GM21526 (cell line): ENCODE data around the gene OXA1L.
"Not testable (repeated sequence)": the region's sequence is repeated elsewhere in the genome, so short reads cannot be mapped to it uniquely, and the experiment has no call there.

ENCODE experiments used
- ATAC-seq: cut with Tn5 transposase; IDR thresholded peaks from one replicate; pipeline ENCODE4 v1.9.1; 2021; ENCODE audit warnings: moderate library complexity; ENCODE audit not compliant: unreplicated experiment, low FRiP score

The OXA1L gene

GRCh38 chr14:22797017-22797917, 30.8 kb downstream of the OXA1L start:
- no peak for ATAC-seq

- ATAC-seq = no peak
Observed at GRCh38 chr14:22798528-22798927, 32.0 kb downstream of the OXA1L start.

GRCh38 chr14:22800346-22800745, 33.9 kb downstream of the OXA1L start:
- no peak for ATAC-seq

- ATAC-seq = no peak
Observed at GRCh38 chr14:22801716-22802115, 35.2 kb downstream of the OXA1L start.

- no peak for ATAC-seq
Observed at GRCh38 chr14:22802860-22803686, 36.6 kb downstream of the OXA1L start.

- ATAC-seq = no peak
Observed at GRCh38 chr14:22803687-22803974, 37.1 kb downstream of the OXA1L start.

- not testable (repeated sequence) for ATAC-seq
Observed at GRCh38 chr14:22805235-22805634, 38.7 kb downstream of the OXA1L start.

GRCh38 chr14:22807432-22808087, 41.1 kb downstream of the OXA1L start:
- no peak for ATAC-seq

GRCh38 chr14:22808388-22809209, 42.1 kb downstream of the OXA1L start:
- ATAC-seq = no peak

- no peak for ATAC-seq
Observed at GRCh38 chr14:22811722-22812121, 45.2 kb downstream of the OXA1L start.

- no peak for ATAC-seq
Observed at GRCh38 chr14:22812744-22813143, 46.3 kb downstream of the OXA1L start.

GRCh38 chr14:22813145-22813544, 46.7 kb downstream of the OXA1L start:
- no peak for ATAC-seq

- ATAC-seq = no peak
Observed at GRCh38 chr14:22814373-22814772, 47.9 kb downstream of the OXA1L start.

- ATAC-seq = no peak
Observed at GRCh38 chr14:22814941-22815713, 48.6 kb downstream of the OXA1L start, which contains the start of gene SLC7A7. Gene SLC7A7 (minus strand): TSS chr14:22815435. CDS start chr14:22813398, 2,037 bp downstream.

- no peak for ATAC-seq
Observed at GRCh38 chr14:22819151-22819988, 52.9 kb downstream of the OXA1L start.

GRCh38 chr14:22820731-22821130, 54.2 kb downstream of the OXA1L start:
- no peak for ATAC-seq

GRCh38 chr14:22821193-22822015, 54.9 kb downstream of the OXA1L start:
- ATAC-seq = no peak
